Mesendoderm (in vitro differentiated cells): Measurements from ENCODE around the gene PFN2.
"Not testable (repeated sequence)": the region's sequence is repeated elsewhere in the genome, so short reads cannot be mapped to it uniquely, and the experiment has no call there.

Source experiments
- DNase-seq: peaks from one replicate; pipeline ENCODE4 v3.0.0; 2013
- H2AK5ac ChIP-seq: 2 replicates; pipeline ENCODE4 v1.6.1; 2013; ENCODE audit warnings: low read length, inconsistent platforms
- H2BK120ac ChIP-seq: 2 replicates; pipeline ENCODE4 v1.6.1; 2013; ENCODE audit warnings: low read depth, mild to moderate bottlenecking, low read length, moderate library complexity, mixed read lengths
- H2BK15ac ChIP-seq: replicated peaks from 2 replicates; pipeline ENCODE4 v1.6.1; 2013; ENCODE audit warnings: low read depth, mild to moderate bottlenecking, moderate library complexity
- H2BK5ac ChIP-seq: 2 replicates; pipeline ENCODE4 v1.6.1; 2013; ENCODE audit warnings: low read length, inconsistent platforms
- H3K18ac ChIP-seq: 2 replicates; pipeline ENCODE4 v1.6.1; 2013; ENCODE audit warnings: mild to moderate bottlenecking, low read length, mixed read lengths
- H3K23ac ChIP-seq: one replicate; pipeline ENCODE4 v1.6.1; 2013; ENCODE audit warnings: low read length
- H3K27ac ChIP-seq: 2 replicates; pipeline ENCODE4 v1.5.1; 2013; ENCODE audit warnings: low read depth, mild to moderate bottlenecking, inconsistent platforms, low read length, moderate library complexity
- H3K27me3 ChIP-seq: 2 replicates; pipeline ENCODE4 v1.6.1; 2013; ENCODE audit warnings: low read length, control low read depth, mild to moderate bottlenecking, inconsistent platforms; ENCODE audit not compliant: insufficient read depth, poor library complexity
- H3K36me3 ChIP-seq: 2 replicates; pipeline ENCODE4 v1.6.1; 2013; ENCODE audit warnings: low read length, inconsistent platforms; ENCODE audit not compliant: control insufficient read depth, insufficient read depth
- H3K4ac ChIP-seq: one replicate; pipeline ENCODE4 v1.6.1; 2013; ENCODE audit warnings: low read depth, mild to moderate bottlenecking, low read length, moderate library complexity
- H3K4me1 ChIP-seq: 2 replicates; pipeline ENCODE4 v1.6.1; 2013; ENCODE audit warnings: low read depth, low read length, inconsistent platforms; ENCODE audit not compliant: control insufficient read depth
- H3K4me2 ChIP-seq: 2 replicates; pipeline ENCODE4 v1.6.1; 2013; ENCODE audit warnings: low read length
- H3K4me3 ChIP-seq: 2 replicates; pipeline ENCODE4 v1.5.1; 2013; ENCODE audit warnings: mild to moderate bottlenecking, low read length
- H3K56ac ChIP-seq: one replicate; pipeline ENCODE4 v1.6.1; 2013; ENCODE audit warnings: low read length
- H3K79me1 ChIP-seq: 2 replicates; pipeline ENCODE4 v1.6.1; 2013; ENCODE audit warnings: low read length, inconsistent platforms
- H3K79me2 ChIP-seq: 2 replicates; pipeline ENCODE4 v1.6.1; 2013; ENCODE audit warnings: mild to moderate bottlenecking, low read length; ENCODE audit not compliant: control insufficient read depth, insufficient read depth
- H3K9ac ChIP-seq: 2 replicates; pipeline ENCODE4 v1.6.1; 2013; ENCODE audit warnings: low read length, inconsistent platforms
- H4K5ac ChIP-seq: one replicate; pipeline ENCODE4 v1.6.1; 2013; ENCODE audit warnings: low read length
- H4K8ac ChIP-seq: one replicate; pipeline ENCODE4 v1.6.1; 2013; ENCODE audit warnings: low read depth, mild to moderate bottlenecking, control low read depth, low read length, moderate library complexity
- WGBS: extraction: QIAGEN DNeasy Blood & Tissue Kit; methylation state at CpG from one replicate; pipeline ENCODE4 v1.1.7; 2013; ENCODE audit warnings: low lambda C conversion rate, missing lambda C conversion rate; ENCODE audit not compliant: insufficient coverage; ENCODE audit errors: extremely low coverage; 5-methylcytosine and 5-hydroxymethylcytosine counted together

Gene PFN2

DNA sequence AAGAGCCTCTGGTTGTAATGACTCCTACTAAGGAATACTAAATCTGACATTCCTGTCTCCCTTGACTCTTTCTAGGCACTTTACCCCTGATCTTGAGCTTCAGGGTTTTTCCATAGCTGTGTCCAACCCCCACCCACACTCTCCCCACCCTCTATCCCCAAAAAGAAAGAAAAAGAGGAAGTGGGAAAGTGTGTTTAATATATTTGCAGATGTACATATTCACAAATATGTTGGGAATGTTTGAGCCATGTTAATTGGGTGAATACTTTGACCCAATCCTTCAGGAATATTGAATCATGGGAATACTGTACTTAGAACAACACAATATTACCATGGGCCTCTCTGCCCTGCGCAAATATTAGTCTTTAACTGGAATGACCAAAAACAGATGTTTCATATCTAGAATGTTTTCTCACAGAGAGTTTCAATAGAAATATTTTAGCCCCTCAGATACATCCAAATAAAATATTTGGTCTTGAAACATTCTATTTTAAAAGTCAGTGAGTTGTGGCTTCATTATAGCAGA is 19.8 kb upstream of the PFN2 start:
- Histone ChIP-seq H3K79me1 (no peaks in the 10 kb centered on the region), H3K4me3 (no peak overlapping the region), H3K18ac (no peak overlapping the region), H3K36me3 (no peaks in the 10 kb centered on the region), H2BK120ac (no peak overlapping the region), H3K4me2 (no peak overlapping the region), H3K27me3 (no peaks in the 10 kb centered on the region), H3K4ac (no peak overlapping the region), H3K23ac (no peak overlapping the region), H2BK15ac (no peak overlapping the region), H2BK5ac (no peak overlapping the region), H3K79me2 (no peaks in the 10 kb centered on the region), H4K8ac (no peak overlapping the region), H3K27ac (no peak overlapping the region), H3K4me1 (no peaks in the 10 kb centered on the region), H2AK5ac (no peak overlapping the region), H3K9ac (no peak overlapping the region), H4K5ac (no peak overlapping the region), H3K56ac (no peak overlapping the region)
- WGBS: no CpG with 5 or more reads among the region's 1 CpG
- DNase-seq: no peak

DNA sequence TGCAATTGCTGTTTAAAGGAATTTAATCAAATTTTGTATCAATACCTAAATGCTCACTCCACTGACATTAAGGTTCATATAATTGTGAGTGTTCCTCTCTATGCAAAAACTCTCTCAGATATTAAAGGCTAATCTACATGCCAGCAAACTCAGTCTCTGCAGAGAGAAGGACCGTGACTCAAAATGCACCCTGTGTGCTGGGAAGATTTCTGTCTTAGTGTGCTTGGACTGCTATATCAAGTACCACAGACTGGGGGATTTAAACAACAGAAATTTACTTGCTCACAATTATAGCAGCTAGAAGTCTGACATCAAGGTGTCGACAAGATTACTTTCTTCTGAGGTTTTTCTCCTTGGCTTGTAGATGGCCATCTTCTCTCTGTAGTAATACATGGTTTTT is 18.6 kb upstream of the PFN2 start:
- WGBS: no CpG with 5 or more reads among the region's 2 CpGs
- Histone ChIP-seq H3K36me3 (no peaks in the 10 kb centered on the region), H3K4ac (no peak overlapping the region), H2BK15ac (no peak overlapping the region), H2AK5ac (no peak overlapping the region), H2BK120ac (no peak overlapping the region), H3K23ac (no peak overlapping the region), H3K4me1 (no peaks in the 10 kb centered on the region), H4K8ac (no peak overlapping the region), H3K9ac (no peak overlapping the region), H3K79me2 (no peaks in the 10 kb centered on the region), H2BK5ac (no peak overlapping the region), H3K4me3 (no peak overlapping the region), H3K4me2 (no peak overlapping the region), H3K27ac (no peak overlapping the region), H3K27me3 (no peaks in the 10 kb centered on the region), H4K5ac (no peak overlapping the region), H3K56ac (no peak overlapping the region), H3K18ac (no peak overlapping the region), H3K79me1 (no peaks in the 10 kb centered on the region)
- DNase-seq: no peak

DNA sequence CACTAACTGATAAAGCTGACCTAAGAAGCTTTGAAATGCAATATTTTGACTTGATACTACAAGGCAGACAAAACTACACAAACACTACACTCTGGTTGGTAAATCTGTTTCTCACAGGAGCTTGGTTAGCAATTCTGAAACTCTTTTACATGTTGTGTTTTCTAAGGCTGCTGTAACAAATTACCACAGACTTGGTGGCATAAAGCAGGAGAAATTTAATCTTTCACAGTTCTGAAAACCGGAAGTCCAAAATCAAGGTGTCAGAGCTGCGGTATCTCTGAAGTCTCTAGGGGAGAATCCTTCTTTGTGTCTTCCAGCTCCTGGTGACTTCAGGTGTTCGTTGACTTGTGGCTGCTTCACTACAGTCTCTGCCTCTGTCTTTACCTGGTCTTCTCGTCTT is 12.9 kb upstream of the PFN2 start:
- no peak overlapping the region for H2BK5ac ChIP-seq
- H3K56ac ChIP-seq: no peak overlapping the region
- H3K9ac ChIP-seq: no peak overlapping the region
- no peak overlapping the region for H2AK5ac ChIP-seq
- H3K36me3 ChIP-seq: no peaks in the 10 kb centered on the region
- H3K23ac ChIP-seq: no peak overlapping the region
- no peak overlapping the region for H3K4ac ChIP-seq
- WGBS: no CpG with 5 or more reads among the region's 4 CpGs
- no peak for DNase-seq
- no peaks in the 10 kb centered on the region for H3K27me3 ChIP-seq
- H3K18ac ChIP-seq: no peak overlapping the region
- no peak overlapping the region for H3K4me3 ChIP-seq
- H3K4me1 ChIP-seq: no peaks in the 10 kb centered on the region
- H3K27ac ChIP-seq: no peak overlapping the region
- H4K5ac ChIP-seq: no peak overlapping the region
- H2BK120ac ChIP-seq: no peak overlapping the region
- H4K8ac ChIP-seq: no peak overlapping the region
- no peak overlapping the region for H2BK15ac ChIP-seq
- H3K79me2 ChIP-seq: no peaks in the 10 kb centered on the region
- no peaks in the 10 kb centered on the region for H3K79me1 ChIP-seq
- no peak overlapping the region for H3K4me2 ChIP-seq

DNA sequence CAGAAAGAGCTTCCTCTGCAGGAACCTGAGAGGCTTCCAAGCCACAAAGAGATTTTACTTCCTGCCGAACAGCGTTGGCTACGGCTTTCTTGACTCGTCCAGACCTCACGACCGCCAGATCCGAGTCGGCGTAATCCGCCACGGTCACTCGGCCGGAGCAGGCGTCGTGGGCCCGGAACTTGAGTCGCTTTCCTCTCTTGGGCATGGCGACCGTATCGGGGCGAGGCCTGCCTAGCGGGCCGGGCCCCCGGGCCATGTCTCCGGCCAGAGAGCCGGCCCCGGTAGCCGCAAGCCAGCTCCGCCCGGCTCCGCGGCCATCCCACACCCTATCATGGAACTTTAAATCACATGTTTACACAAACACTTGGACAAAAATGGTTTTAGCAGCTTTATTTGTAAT is 12.4 kb upstream of the PFN2 start:
- H3K56ac ChIP-seq, H3K79me2 ChIP-seq, H3K4me1 ChIP-seq, H3K23ac ChIP-seq, H3K79me1 ChIP-seq, H4K5ac ChIP-seq, H3K4me2 ChIP-seq, H2BK15ac ChIP-seq, H3K18ac ChIP-seq, H3K36me3 ChIP-seq, H3K27me3 ChIP-seq, H3K27ac ChIP-seq, H2BK120ac ChIP-seq, DNase-seq, H3K4ac ChIP-seq, H3K4me3 ChIP-seq, H3K9ac ChIP-seq, H2AK5ac ChIP-seq, H4K8ac ChIP-seq, H2BK5ac ChIP-seq: not testable (repeated sequence)
- WGBS: no CpG with 5 or more reads among the region's 32 CpGs

DNA sequence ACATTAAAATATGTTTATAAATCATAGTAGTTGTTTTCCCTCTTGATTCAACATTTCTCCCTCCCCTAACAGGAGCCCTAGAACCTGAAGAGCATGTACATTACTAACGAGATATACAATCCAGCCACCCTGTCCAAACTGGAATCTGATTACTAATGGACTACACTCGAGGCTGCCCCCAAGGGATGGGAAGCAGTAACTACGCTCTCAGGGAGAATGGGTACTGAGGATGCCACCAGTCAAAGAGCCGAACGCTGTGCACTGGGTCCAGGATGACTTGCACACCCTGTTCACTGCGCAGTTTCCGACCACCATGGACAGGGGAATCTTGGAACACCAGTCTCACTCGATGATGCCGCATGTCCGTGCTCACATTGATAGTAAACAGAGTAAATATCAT is 11.3 kb upstream of the PFN2 start:
- no CpG with 5 or more reads among the region's 10 CpGs for WGBS

DNA sequence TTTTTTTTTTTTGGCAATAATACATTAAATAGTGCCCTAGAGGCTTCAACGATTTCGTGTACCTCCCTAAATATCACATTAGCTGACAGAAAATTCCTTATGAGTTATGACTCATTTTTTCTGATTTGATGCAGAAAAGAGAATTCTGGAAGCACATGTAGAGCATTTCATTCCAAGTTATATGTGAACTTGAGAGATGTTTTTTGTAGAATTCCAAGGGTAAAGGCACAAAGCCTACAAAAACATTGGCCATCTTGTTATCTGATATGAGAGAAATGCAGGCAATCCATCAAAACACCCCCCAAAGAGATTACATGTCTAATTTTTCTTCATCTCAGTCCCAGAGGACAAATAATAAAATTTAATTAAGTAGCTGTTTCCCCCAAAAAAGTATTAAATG is 6.7 kb upstream of the PFN2 start:
- DNase-seq: no peak
- H4K5ac ChIP-seq: no peak overlapping the region
- no peaks in the 10 kb centered on the region for H3K79me1 ChIP-seq
- no peak overlapping the region for H3K9ac ChIP-seq
- H3K4ac ChIP-seq: no peak overlapping the region
- H3K27ac ChIP-seq: no peak overlapping the region
- no peaks in the 10 kb centered on the region for H3K79me2 ChIP-seq
- H3K4me3 ChIP-seq: no peak overlapping the region
- H3K27me3 ChIP-seq: no peaks in the 10 kb centered on the region
- no peak overlapping the region for H2BK5ac ChIP-seq
- H3K18ac ChIP-seq: no peak overlapping the region
- H4K8ac ChIP-seq: no peak overlapping the region
- no peak overlapping the region for H3K4me2 ChIP-seq
- no peaks in the 10 kb centered on the region for H3K4me1 ChIP-seq
- H2AK5ac ChIP-seq: no peak overlapping the region
- WGBS: no CpG with 5 or more reads among the region's 2 CpGs
- no peak overlapping the region for H2BK120ac ChIP-seq
- no peak overlapping the region for H2BK15ac ChIP-seq
- no peak overlapping the region for H3K56ac ChIP-seq
- no peak overlapping the region for H3K23ac ChIP-seq
- no peaks in the 10 kb centered on the region for H3K36me3 ChIP-seq

More for the DNA sequence above, 11.3 kb upstream of the PFN2 start:
- H3K36me3 ChIP-seq, H3K4me3 ChIP-seq, H3K79me2 ChIP-seq, H3K4me2 ChIP-seq, H2BK5ac ChIP-seq, DNase-seq, H2BK120ac ChIP-seq, H4K8ac ChIP-seq, H3K9ac ChIP-seq, H3K79me1 ChIP-seq, H3K18ac ChIP-seq, H2AK5ac ChIP-seq, H2BK15ac ChIP-seq, H3K23ac ChIP-seq, H4K5ac ChIP-seq, H3K4ac ChIP-seq, H3K4me1 ChIP-seq, H3K27me3 ChIP-seq, H3K56ac ChIP-seq, H3K27ac ChIP-seq: not testable (repeated sequence)
